Endothelial cell (in vitro differentiated cells): ENCODE results near the gene CRTC2. TPM values are rescaled to one million over a fixed set of nuclear protein-coding genes. Genes with fewer than 3 reads are reported as not detected.
A peak's percentile ranks its signal among the peaks of the same experiment; 100 is the strongest.

ENCODE experiments used
- DNase-seq: peaks from one replicate; pipeline ENCODE4 v3.0.0; 2021; ENCODE audit warnings: low spot score
- H3K27ac Mint-ChIP-seq: one replicate; pipeline ENCODE4 v1.8.0; 2021; ENCODE audit warnings: mixed read lengths, inconsistent platforms; ENCODE audit not compliant: unreplicated experiment
- H3K27me3 Mint-ChIP-seq: one replicate; pipeline ENCODE4 v1.8.0; 2021; ENCODE audit warnings: mild to moderate bottlenecking, moderate library complexity, mixed read lengths, inconsistent platforms; ENCODE audit not compliant: unreplicated experiment
- H3K36me3 Mint-ChIP-seq: one replicate; pipeline ENCODE4 v1.8.0; 2021; ENCODE audit warnings: mild to moderate bottlenecking, low read depth, mixed read lengths, inconsistent platforms; ENCODE audit not compliant: unreplicated experiment
- H3K4me1 Mint-ChIP-seq: one replicate; pipeline ENCODE4 v1.8.0; 2021; ENCODE audit warnings: mild to moderate bottlenecking, mixed read lengths, inconsistent platforms; ENCODE audit not compliant: unreplicated experiment
- H3K4me3 Mint-ChIP-seq: one replicate; pipeline ENCODE4 v1.8.0; 2021; ENCODE audit warnings: mild to moderate bottlenecking, mixed read lengths, inconsistent platforms; ENCODE audit not compliant: unreplicated experiment
- H3K9me3 Mint-ChIP-seq: one replicate; pipeline ENCODE4 v1.8.0; 2021; ENCODE audit warnings: mixed read lengths, inconsistent platforms; ENCODE audit not compliant: unreplicated experiment
- CTCF ChIP-seq: fragments of 200-600 bp; sonication (generic); IDR thresholded peaks from one replicate; pipeline ENCODE4 v1.5.0; 2021; ENCODE audit warnings: antibody characterized with exemption; ENCODE audit not compliant: unreplicated experiment
- total RNA-seq: library from RNA; stranded (reverse); fragmentation: NEBNext Ultra II Directional; extraction: Animal tissue kit (Norgen Biotek cat#: 25700); gene quantifications from one replicate; pipeline ENCODE4 v1.2.1, GENCODE V29; 2021; ENCODE audit not compliant: unreplicated experiment

Gene CRTC2
- total RNA-seq, 1 donor from 2014 or later, result 69.9 TPM

DNA sequence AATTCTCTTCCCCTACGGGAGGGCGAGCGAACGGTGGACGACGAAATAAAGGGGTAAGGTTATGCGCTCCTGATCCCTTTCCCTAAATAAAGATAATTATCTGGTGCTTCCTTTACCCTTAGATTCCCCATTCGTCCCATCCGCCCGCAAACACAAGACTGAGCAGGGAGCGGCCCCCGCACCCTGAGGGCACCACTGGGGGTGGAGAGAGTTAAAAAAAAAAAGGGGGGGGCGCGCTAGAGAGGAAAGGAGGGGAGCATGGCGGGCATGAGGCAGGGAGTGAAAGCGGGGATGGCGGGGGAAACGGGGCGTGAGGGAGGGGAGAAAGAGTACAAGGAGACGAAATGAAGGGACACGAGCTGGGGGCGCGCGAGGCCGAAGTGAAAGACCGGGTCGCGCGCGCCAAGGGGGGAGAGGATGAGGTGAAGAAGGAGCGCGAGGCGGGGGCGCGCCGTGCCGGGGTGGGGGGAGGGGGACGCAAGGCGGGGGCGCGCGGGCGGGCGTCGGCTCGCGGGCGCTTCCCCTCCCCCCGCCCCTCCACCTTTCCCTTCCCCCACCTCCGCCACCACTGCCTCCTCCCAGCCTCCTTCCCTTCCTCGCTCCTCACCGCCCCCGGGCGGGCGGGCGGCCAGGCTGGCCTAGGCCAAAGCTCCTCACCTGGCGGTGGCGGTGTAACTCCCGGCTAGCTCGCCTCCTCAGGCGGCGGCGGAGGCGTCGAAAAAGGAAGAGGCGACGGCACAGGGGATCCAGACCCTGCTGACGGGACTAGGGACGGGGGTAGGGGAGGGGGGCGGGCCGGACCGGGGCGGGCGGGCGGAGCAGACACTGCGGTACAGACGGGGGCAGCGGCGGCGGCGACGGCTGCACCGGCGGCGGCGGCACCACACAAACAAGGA lies 36.1 kb downstream of the CRTC2 start:
- H3K36me3 Mint-ChIP-seq, result no peaks in the 10 kb centered on the region
- TF ChIP-seq CTCF, result no peak
- H3K27me3 Mint-ChIP-seq, result peaks cover 5% of the 10 kb centered on the region
- peak; percentile 64 for DNase-seq
- H3K27ac Mint-ChIP-seq, result peak overlapping the region; percentile 86
- H3K9me3 Mint-ChIP-seq, result no peaks in the 10 kb centered on the region
- H3K4me1 Mint-ChIP-seq, result peaks cover 27% of the 10 kb centered on the region
- H3K4me3 Mint-ChIP-seq, result peak overlapping the region; percentile 93

DNA sequence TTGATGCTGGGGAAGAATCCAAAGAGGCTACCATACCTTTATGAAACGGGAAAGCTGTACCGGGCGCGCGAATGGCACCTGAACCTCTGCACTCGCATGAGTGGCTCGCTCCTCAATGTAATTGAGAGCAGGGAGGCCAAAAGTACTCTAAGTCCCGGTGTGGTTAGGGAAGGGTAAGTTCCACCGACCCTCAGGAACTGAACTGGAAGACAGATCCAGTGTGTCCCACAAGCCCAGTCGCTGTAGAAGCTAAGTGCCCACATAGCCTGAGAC lies 36.7 kb downstream of the CRTC2 start:
- Mint-ChIP-seq H3K27ac (peak overlapping the region; percentile 86), H3K4me3 (peak overlapping the region; percentile 93), H3K36me3 (no peaks in the 10 kb centered on the region), H3K27me3 (peaks cover 5% of the 10 kb centered on the region), H3K9me3 (no peaks in the 10 kb centered on the region), H3K4me1 (peaks cover 27% of the 10 kb centered on the region)
- no peak for TF ChIP-seq CTCF
- DNase-seq, result no peak

DNA sequence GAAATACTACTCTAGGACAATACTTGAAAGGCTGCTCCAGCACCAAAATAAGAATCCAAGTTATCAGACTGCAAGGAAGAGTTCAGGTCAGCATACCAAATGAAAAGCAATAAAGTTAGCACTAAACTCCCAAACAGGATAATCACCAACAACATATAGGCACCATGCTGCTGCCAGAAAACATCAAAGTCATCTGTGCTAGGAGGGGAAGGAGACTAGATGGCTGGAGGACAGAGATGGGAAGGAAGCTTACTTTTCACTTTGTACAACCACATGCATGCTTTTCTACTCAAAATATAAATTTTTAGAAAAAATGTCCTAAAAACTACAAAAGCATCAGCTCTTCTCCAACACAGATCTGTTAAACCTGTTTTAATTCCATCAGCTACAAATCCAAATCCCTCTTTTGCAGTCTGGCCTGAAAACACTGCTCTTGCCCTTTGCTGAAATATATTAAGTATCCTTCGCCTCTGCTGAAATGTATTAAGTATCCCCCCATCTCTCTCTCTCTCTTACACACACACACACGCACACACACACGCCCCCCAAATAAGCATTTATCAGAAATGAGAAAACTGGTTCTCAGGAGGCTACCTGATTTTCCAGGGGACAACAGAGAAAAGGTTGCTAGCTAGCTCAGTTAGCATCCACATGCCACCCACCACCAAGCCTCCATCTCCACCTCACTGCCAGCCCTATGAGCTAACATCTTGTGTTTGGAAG lies 37.2 kb downstream of the CRTC2 start:
- no peaks in the 10 kb centered on the region for H3K36me3 Mint-ChIP-seq
- TF ChIP-seq CTCF, result no peak
- DNase-seq, result no peak
- peaks cover 27% of the 10 kb centered on the region for H3K4me1 Mint-ChIP-seq
- peak overlapping the region; percentile 86 for H3K27ac Mint-ChIP-seq
- H3K4me3 Mint-ChIP-seq, result peak overlapping the region; percentile 93
- peaks cover 5% of the 10 kb centered on the region for H3K27me3 Mint-ChIP-seq
- no peaks in the 10 kb centered on the region for H3K9me3 Mint-ChIP-seq

DNA sequence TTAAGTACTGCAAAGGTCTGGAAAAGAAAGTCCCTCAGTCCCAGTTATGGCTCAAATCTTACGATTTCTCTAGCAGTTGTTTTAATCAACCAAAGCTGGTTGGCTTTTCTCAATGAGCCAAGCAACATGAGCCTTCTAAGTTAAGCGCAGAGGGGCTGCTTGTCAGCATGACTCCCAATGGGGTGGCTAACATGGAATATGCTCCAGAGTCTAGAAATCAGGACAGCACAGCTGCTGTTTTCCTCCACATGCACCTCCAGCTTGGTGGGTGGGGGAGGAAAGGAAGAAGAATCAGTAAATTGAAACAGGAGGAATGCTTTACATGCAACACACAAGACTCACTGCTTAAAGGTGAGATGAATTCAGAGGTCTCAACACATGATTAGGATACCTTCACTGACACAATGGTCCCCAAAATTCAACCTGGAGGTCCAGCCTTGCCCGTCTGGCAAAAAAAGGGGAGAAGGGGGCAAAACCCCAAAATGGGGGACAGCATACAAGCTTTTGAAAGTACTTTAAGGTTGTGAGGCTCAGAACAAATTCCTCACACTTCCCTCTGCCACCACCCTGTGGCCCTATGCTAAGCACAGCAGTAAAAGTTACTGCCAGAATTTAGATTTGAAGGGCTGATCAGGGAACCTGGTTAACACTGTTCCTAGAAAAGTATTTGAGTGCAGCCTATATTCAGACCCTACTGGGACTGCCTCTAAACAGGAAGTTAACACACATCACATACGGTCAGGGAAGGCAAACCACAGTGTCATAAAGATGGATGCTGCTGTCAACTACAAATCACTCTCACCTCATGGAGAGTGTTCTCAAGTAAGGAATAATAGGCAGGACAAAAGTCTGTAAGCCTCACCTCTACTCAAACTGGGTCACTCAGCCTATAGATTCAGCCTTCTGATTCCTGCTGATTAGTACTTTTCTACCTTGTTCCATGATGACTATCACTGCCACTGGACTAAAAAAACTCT lies 38.2 kb downstream of the CRTC2 start:
- DNase-seq, result no peak
- Mint-ChIP-seq H3K27ac (peak overlapping the region; percentile 72), H3K9me3 (no peaks in the 10 kb centered on the region), H3K4me3 (peak overlapping the region; percentile 93), H3K36me3 (no peaks in the 10 kb centered on the region), H3K4me1 (peaks cover 27% of the 10 kb centered on the region), H3K27me3 (peaks cover 4% of the 10 kb centered on the region)
- TF ChIP-seq CTCF, result no peak
